Stimulated activated naive CD8-positive, alpha-beta T cell treated with anti-CD3 and anti-CD28 coated beads, Interleukin-15, Interleukin-2, amounts not matched to agents 100 U/mL and 50 U/mL, for 24 hours (primary cell): Measurements from ENCODE around the gene TOMM7.
"Not testable (repeated sequence)": the region's sequence is repeated elsewhere in the genome, so short reads cannot be mapped to it uniquely, and the experiment has no call there.

Experiments used
- ATAC-seq: fragments of 150-1000 bp; cut with Tn5 transposase; one replicate; pipeline ENCODE4 v1.10.0; 2021
- DNase-seq: peaks from one replicate; pipeline ENCODE4 v3.0.0; 2021

Gene TOMM7

DNA sequence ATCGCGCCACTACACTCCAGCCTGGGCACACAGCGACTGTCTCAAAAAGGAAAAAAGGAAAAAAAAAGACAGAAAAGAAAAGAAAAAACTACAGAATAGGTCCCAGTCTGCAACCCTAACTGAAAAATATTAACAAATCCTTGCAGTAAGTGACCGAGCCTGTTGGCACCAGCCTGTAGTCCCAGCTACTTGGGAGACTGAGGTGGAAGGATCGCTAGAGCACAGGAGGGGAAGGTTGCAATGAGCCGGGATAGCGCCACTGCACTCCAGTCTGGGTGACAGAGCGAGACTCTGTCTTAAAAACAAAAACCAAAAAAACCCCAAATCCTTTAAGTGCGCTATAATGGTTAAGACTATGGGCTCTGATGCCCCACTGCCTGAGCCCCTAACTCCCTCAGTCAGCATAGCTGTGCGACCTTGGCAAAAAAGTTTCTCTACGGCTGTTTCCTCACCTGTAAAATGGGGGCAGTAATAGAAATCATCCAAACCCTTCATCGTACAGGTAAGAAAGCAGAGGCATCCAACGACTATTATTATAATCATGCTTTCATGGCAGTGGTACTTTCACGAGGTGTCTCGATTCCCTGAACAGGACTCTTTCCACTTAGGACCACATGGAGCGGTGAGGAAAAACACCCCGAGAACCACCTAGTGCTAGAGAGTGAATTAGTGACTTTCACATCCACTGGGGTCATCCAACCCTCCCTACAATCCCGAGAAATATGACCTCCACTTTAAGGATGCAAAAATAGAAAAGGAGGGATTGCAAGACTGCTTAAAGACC lies 755 bp downstream of the TOMM7 start:
- ATAC-seq (no peak), DNase-seq (peak; percentile 5)

DNA sequence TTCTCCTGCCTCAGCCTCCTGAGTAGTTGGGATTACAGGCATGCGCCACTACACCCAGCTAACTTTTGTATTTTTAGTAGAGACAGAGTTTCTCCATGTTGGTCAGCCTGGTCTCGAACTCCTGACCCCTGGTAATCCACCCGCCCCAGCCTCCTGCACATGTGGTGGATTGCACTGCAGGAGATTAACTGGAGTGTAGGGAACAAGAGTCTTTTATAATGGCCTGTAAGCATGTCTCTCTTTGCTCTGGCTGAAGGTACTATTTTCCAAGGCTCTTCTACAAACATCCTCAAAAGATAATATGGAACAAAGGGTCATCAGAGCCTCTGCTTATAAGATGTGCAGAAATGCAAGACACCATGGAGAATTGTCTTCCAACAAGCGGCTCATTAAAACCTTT lies 3.2 kb downstream of the TOMM7 start:
- DNase-seq (no peak), ATAC-seq (no peak)

GRCh38 chr7:22814261-22815208 lies 8.1 kb downstream of the TOMM7 start:
- DNase-seq = no peak

DNA sequence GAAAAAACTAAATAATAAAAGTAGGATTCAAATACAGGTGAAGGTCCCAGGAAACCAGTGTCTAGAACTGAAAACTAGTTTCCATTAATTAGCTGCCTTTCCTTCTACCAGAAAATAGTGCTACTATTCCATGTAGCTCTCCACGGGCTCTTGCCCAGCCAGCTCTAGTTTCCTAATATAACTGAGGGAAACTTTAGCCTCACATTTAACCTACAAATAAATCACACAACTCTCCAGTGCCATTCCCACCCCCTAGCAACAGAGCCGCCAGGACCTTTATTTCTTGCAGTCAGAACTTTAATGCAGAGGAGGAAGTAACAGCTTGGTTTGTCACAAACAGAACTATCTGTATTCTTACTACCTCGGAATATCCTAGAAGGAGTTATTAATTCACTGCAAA lies 10.3 kb downstream of the TOMM7 start:
- DNase-seq (no peak), ATAC-seq (no peak)

More at GRCh38 chr7:22814261-22815208, 8.1 kb downstream of the TOMM7 start:
- ATAC-seq = no peak

DNA sequence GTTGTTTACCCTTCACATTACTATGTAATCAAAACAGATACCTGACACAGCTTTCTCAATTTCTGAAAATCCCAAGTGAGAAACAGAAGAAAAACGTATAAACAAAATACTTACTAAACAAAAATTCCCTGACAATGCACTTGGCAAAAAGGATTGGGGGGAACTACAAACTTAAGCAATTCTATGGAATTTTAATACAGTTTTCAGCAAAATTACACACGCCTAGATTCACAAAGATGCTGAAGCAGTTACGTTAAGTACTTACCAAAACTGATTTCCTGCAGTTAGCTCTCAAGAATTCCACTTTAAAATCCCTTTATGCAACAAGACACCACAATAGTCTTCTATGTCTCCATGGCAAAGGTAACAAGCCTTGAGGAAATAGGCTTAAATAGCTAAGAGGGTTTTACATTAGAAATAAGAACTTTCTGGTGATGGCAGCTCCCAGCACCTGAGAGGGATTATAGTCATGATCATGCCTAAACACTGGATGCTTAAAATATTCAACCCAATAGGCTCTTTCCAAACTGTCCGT lies 10.8 kb downstream of the TOMM7 start:
- no peak for DNase-seq
- ATAC-seq = no peak

GRCh38 chr7:22810843-22811242 lies 11.8 kb downstream of the TOMM7 start:
- ATAC-seq (no peak), DNase-seq (no peak)

DNA sequence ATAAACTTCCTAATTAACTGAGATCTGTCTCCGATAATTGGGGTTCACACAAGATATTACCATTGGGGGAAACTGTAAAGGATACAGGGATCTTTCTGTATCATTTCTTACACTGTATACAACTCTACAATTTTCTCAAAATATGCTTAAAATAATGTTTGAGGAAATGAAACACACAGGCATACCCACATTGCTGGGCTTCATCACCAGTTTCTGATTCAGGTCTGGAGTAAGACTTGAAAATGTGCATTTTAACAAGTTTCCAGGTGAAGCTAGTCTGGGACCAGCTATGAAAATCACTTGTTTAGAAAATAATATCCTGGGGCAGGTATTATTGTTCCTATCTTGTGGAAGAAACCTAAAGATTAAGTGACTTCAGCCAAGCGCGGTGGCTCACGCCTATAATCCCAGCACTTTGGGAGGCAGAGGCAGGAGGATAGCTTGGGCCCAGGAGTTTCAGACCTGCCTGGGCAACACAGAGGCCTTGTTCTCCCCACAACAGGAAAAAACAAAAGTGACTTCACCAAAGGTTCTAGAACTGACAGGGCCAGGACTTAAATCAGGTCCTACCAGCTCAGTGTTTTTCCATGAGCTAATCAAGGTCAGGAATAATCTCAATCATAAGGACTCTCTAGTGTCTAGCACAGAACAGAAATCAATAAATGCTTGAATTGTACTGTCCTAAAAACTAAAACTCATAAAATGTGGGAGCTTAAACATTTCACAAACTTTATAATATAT lies 12.6 kb downstream of the TOMM7 start:
- ATAC-seq (no peak), DNase-seq (no peak)

- ATAC-seq (no peak), DNase-seq (no peak)
These were observed 14.5 kb downstream of the TOMM7 start for GRCh38 chr7:22808140-22808539.

GRCh38 chr7:22806752-22807151 lies 15.9 kb downstream of the TOMM7 start:
- DNase-seq = no peak
- no peak for ATAC-seq

DNA sequence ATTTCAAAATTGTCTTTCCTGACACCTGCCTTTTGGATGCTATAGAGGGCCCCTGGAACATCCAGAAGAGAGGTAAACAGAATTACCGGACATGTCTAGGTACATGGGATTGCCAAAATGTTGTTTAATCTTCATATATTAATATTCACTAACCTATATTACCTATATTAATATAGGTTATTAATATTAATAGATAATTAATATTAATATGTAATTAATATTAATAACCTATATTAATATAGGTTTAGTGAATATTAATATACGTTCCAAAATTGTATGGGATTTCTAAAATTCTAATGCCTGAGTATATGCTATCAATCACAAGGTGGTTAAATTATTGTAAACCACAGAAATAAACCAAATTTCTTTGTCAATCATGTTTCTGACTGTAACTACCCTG lies 17.4 kb downstream of the TOMM7 start:
- ATAC-seq (no peak), DNase-seq (no peak)

GRCh38 chr7:22802831-22803230 lies 19.8 kb downstream of the TOMM7 start:
- ATAC-seq, DNase-seq: not testable (repeated sequence)

- no peak for ATAC-seq
- no peak for DNase-seq
These were observed 20.2 kb downstream of the TOMM7 start for GRCh38 chr7:22802426-22802825.

- DNase-seq (no peak), ATAC-seq (no peak)
These were observed 20.7 kb downstream of the TOMM7 start for GRCh38 chr7:22801912-22802311.

GRCh38 chr7:22799633-22800032 lies 23.0 kb downstream of the TOMM7 start:
- DNase-seq (no peak), ATAC-seq (no peak)

- DNase-seq (no peak), ATAC-seq (no peak)
These were observed 28.8 kb downstream of the TOMM7 start for GRCh38 chr7:22793593-22794462.

GRCh38 chr7:22791204-22792158 lies 31.2 kb downstream of the TOMM7 start:
- ATAC-seq (no peak), DNase-seq (no peak)

DNA sequence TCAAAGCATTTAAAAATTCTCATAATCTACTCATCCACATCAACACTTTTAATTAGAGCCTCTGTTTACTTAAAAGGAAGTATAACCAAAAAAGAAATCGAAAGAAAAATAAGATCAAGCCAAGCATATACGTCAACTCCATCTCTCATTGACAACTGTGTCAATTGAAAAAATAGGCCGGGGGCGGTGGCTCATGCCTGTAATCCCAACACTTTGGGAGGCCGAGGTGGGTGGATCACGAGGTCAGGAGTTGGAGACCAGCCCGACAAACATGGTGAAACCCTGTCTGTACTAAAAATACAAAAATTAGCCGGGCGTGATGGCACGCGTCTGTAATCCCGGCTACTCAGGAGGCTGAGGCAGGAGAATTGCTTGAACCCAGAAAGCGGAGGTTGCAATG lies 32.0 kb downstream of the TOMM7 start:
- DNase-seq, ATAC-seq: not testable (repeated sequence)

DNA sequence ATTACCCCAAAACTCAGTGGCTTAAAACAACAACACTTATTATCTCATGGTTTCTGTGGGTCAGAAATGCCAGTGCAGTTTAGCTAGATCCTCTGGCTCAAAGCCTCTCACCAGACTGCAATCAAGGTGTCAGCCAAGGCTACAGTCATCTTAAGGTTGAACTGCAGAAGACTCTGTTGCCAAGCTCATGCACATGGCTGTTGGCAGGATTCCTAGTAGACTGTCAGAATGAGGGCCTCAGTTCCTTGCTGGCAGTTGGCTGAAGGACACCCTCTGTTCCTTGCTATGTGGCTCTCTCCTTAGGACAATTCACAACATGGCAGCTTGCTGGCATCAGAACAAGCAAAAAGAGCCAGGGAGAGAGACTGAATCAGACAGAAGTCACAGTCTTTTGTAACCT lies 34.7 kb downstream of the TOMM7 start:
- DNase-seq = no peak
- no peak for ATAC-seq

DNA sequence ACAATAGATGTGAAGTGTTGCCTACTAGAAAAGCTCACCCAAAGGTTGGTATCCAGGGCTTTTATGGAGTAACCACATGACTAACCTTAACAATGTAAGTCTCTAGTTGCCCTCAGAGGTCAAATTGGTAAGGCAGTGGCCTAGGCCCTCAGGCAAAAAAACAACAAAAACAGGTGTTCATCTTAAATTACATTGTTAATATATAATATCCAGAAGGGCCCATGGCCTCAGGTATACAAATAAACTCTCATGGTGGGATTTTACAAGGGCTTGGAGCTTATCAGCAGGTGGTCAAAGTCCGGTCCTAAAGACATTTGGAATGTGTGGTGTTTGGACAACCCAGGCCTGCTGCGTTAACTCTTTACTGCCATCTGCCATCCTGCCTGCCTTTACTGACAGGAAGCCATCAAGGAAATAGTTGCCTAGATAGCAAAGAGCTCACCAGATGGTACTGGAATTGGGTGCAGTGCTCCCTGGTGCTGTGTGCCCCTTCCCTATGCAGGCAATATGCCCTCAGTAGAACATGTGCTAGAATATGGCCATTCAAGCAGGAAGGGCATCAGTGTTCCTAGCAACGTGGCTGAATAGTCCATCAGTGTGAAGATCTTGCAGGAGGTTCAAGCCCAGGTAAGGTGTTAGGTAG lies 36.2 kb downstream of the TOMM7 start:
- ATAC-seq = no peak
- no peak for DNase-seq

GRCh38 chr7:22784346-22784745 lies 38.3 kb downstream of the TOMM7 start:
- ATAC-seq = no peak
- DNase-seq = no peak
